Activated effector memory CD4-positive, alpha-beta T cell treated with anti-CD3 and anti-CD28 coated beads, Interleukin-2, amount 50 U/mL, for 16 hours (primary cell): ENCODE measurements around the gene ADAM19.
A peak's percentile ranks its signal among the peaks of the same experiment; 100 is the strongest.
"Not testable (repeated sequence)": the region's sequence is repeated elsewhere in the genome, so short reads cannot be mapped to it uniquely, and the experiment has no call there.

Source experiments
- DNase-seq: peaks from one replicate; pipeline ENCODE4 v3.0.0-alpha.2; 2020

The ADAM19 gene

GRCh38 chr5:157458835-157459234 lies 116.7 kb downstream of the ADAM19 start:
- peak; percentile 45 for DNase-seq

GRCh38 chr5:157457391-157457790 lies 118.2 kb downstream of the ADAM19 start:
- peak; percentile 53 for DNase-seq

- peak; percentile 24 for DNase-seq
Measured at GRCh38 chr5:157456301-157456700, 119.3 kb downstream of the ADAM19 start.

GRCh38 chr5:157455057-157455456 lies 120.5 kb downstream of the ADAM19 start:
- DNase-seq, result peak; percentile 47

- DNase-seq, result no peak
Measured at GRCh38 chr5:157454273-157454672, 121.3 kb downstream of the ADAM19 start.

- DNase-seq, result no peak
Measured at GRCh38 chr5:157451806-157452205, 123.8 kb downstream of the ADAM19 start.

- no peak for DNase-seq
Measured at GRCh38 chr5:157450024-157450423, 125.6 kb downstream of the ADAM19 start.

GRCh38 chr5:157449011-157449723 lies 126.4 kb downstream of the ADAM19 start:
- DNase-seq, result no peak

GRCh38 chr5:157447201-157447637 lies 128.4 kb downstream of the ADAM19 start:
- DNase-seq, result no peak

- no peak for DNase-seq
Measured at GRCh38 chr5:157446412-157446935, 129.1 kb downstream of the ADAM19 start.

- DNase-seq, result no peak
Measured at GRCh38 chr5:157445745-157446411, 129.7 kb downstream of the ADAM19 start.

GRCh38 chr5:157444224-157444623 lies 131.4 kb downstream of the ADAM19 start:
- DNase-seq, result no peak

GRCh38 chr5:157443041-157443549 lies 132.5 kb downstream of the ADAM19 start:
- DNase-seq, result no peak

- DNase-seq, result no peak
Measured at GRCh38 chr5:157434096-157434495, 141.5 kb downstream of the ADAM19 start.

GRCh38 chr5:157431544-157432200 lies 143.9 kb downstream of the ADAM19 start:
- DNase-seq, result no peak

- DNase-seq, result not testable (repeated sequence)
Measured at GRCh38 chr5:157429920-157430319, 145.7 kb downstream of the ADAM19 start.
